Gastroesophageal sphincter (tissue), 4 donors: ENCODE measurements around the gene DES. TPM values are rescaled to one million over a fixed set of nuclear protein-coding genes. Genes with fewer than 3 reads are reported as not detected.
A peak's percentile ranks its signal among the peaks of the same experiment; 100 is the strongest.

ENCODE experiments used
- ATAC-seq: fragments of 150-250 bp; one replicate; pipeline ENCODE4 v1.9.1; 2016; ENCODE audit warnings: mild to moderate bottlenecking, moderate library complexity
- H3K27ac ChIP-seq, 4 donors: fragments of 200-600 bp; sonication (generic) in 3 of 4; 1 replicate in 3 of 4; 2 replicates in 1 of 4; pipeline ENCODE4 v1.5.1; 2016 to 2019
- H3K27me3 ChIP-seq: fragments of 200-600 bp; sonication (generic); one replicate; pipeline ENCODE4 v1.5.1; 2019
- H3K36me3 ChIP-seq, 2 donors: fragments of 200-600 bp; sonication (generic); one replicate each; pipeline ENCODE4 v1.5.1; 2019; ENCODE audit warnings: control low read depth in 1 of 2
- H3K4me1 ChIP-seq, 3 donors: fragments of 200-600 bp; sonication (generic); 1 replicate in 2 of 3; 2 replicates in 1 of 3; pipeline ENCODE4 v1.5.1; 2016 to 2019; ENCODE audit warnings: control low read depth in 2 of 3
- H3K4me3 ChIP-seq, 2 donors: fragments of 200-600 bp; sonication (generic); one replicate each; pipeline ENCODE4 v1.5.1; 2019; ENCODE audit warnings: mild to moderate bottlenecking in 1 of 2, moderate library complexity in 1 of 2
- H3K9me3 ChIP-seq, 3 donors: fragments of 200-600 bp; sonication (generic); one replicate each; pipeline ENCODE4 v1.5.1; 2017 to 2019; ENCODE audit warnings: control low read depth in 2 of 3
- EP300 ChIP-seq: sonication (generic); formaldehyde crosslinking; IDR thresholded peaks from one replicate; pipeline ENCODE4 v1.6.1; 2017; ENCODE audit warnings: antibody characterized with exemption, mild to moderate bottlenecking
- POLR2A ChIP-seq, 2 donors: fragments of 450-650 bp; IDR thresholded peaks; one replicate each; pipeline ENCODE4 v1.6.1; 2017; ENCODE audit warnings: antibody characterized with exemption in 2 of 2, mild to moderate bottlenecking in 2 of 2, moderate library complexity in 1 of 2
- POLR2AphosphoS5 ChIP-seq: sonication (generic); formaldehyde crosslinking; IDR thresholded peaks from one replicate; pipeline ENCODE4 v1.6.1; 2017; ENCODE audit warnings: antibody characterized with exemption
- WGBS, 2 donors: methylation state at CpG; one replicate each; pipeline ENCODE4 v1.1.5; 2018; ENCODE audit warnings: low coverage in 1 of 2; 5-methylcytosine and 5-hydroxymethylcytosine counted together
- total RNA-seq, 4 donors: library from RNA; depleted of rRNA; stranded (reverse); fragments of >200 nt; gene quantifications; one replicate each; pipeline ENCODE4 v1.1.0, GENCODE V29; 2016
- TF ChIP-seq, protein P1 (sequence below), 4 experiments: fragments of 200-600 bp in 2 of 4; fragments of 450-650 bp in 2 of 4; sonication (generic) in 1 of 4; IDR thresholded peaks; one replicate each; pipeline ENCODE4 v1.5.1; 2017 to 2019; ENCODE audit warnings: antibody characterized with exemption in 4 of 4, mild to moderate bottlenecking in 2 of 4, moderate library complexity in 2 of 4

Gene DES
- total RNA-seq, 4 donors from 2014 or later = 10,852 to 31,720 (median 15,007) TPM

DNA sequence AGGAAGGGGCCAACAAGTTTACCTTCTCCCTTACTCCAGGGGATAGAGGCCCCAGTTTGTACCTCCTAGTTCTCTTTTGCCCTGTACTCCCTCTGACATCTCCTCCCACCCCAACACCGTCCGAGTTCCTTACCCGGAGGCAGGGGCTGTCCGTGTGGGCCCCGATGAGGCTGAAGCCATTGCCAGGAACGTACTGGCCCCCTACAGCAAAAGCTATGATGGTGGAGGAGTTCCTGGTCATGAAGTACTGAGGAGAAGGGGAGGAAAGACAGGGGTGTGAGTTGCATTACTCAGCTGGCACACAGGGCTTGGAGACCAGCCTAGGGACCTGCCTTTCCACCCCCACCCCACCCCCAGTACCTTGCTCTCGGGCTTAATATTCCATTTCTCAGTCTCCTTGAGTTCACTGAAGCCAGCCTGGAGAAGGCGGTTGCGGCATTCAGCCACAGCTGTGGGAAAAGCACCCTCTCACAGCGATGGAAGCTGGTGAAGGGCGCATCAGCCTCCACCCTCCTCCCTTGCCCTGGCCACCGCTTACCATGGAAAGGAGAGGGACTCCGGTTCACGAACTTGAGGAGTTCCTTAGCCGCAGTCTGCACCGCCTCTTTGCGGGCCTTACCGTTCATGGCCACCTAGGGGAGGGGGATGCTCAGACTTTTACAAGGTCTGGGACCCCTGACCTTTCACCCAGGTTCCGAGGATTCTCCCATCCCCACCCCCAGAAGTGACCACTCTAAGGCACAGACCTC, 31.5 kb upstream of the DES start:
- no peak for ATAC-seq
- TF ChIP-seq EP300 (no peak), POLR2A (IDR thresholded peaks at IDR 0.05) (no peak), POLR2AphosphoS5 (no peak)
- TF ChIP-seq, protein P1, sequence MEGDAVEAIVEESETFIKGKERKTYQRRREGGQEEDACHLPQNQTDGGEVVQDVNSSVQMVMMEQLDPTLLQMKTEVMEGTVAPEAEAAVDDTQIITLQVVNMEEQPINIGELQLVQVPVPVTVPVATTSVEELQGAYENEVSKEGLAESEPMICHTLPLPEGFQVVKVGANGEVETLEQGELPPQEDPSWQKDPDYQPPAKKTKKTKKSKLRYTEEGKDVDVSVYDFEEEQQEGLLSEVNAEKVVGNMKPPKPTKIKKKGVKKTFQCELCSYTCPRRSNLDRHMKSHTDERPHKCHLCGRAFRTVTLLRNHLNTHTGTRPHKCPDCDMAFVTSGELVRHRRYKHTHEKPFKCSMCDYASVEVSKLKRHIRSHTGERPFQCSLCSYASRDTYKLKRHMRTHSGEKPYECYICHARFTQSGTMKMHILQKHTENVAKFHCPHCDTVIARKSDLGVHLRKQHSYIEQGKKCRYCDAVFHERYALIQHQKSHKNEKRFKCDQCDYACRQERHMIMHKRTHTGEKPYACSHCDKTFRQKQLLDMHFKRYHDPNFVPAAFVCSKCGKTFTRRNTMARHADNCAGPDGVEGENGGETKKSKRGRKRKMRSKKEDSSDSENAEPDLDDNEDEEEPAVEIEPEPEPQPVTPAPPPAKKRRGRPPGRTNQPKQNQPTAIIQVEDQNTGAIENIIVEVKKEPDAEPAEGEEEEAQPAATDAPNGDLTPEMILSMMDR (IDR thresholded peaks at IDR 0.05) = no peak

DNA sequence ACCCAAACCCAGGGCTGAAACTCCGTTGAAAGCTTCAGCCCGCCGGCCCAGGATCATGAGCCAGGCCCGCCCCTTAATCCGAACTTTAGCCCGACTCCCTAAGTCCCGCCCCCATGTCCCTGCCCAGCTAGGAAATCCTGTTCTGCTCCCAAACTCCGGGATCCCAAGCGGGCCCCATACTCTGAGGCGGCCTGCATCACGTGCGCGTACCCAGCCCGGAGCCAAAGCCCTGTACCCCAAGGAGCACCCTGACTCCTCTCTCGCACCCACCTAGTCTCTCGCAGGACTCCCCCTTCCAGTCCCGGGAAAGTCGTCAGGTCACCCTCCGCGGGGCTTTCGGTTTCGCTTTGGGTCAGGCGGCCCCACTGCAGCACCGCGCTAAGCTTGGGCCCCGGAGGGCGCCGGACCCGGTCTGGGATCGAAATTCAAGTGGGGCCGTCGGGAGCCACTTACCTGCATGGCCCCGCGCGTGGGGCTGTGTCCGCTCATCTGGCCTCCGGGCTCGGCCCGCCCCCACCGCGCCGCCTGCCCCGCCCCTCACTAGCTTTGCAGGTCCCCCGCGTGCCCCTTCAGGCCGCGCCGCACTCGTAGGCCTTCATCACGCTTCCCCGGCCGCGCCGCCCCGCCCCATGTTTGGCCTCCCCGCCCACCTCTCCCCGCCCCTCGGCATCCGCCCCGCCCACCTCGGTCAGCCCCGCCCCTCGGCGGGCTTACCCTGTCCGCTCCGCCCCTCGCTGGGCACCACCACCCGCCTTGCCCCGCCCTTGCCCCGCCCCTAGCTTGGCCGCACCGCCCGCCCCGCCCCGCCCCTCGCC, 30.7 kb upstream of the DES start, which contains the start of gene DNPEP:
TSS of gene DNPEP (minus strand) at position 607 of the 815 bp plus-strand sequence. CDS start at position 489, 118 bp downstream.
- ATAC-seq = peak; percentile 75
- H3K4me1 ChIP-seq = peaks cover 0 to 37% (median 19%) of the 10 kb centered on the region in 3 donors
- WGBS, 2 donors = 0% methylated on average over 1 to 4 of the region's 76 CpGs
- peak; percentile 25 for TF ChIP-seq POLR2AphosphoS5
- TF ChIP-seq EP300 = no peak
- TF ChIP-seq POLR2A (IDR thresholded peaks at IDR 0.05) = peak; percentile 35 to 43
- TF ChIP-seq, protein P1 (IDR thresholded peaks at IDR 0.05) = peak in 1 of 4 experiments; percentile 17
- no peaks in the 10 kb centered on the region for H3K9me3 ChIP-seq
- H3K27me3 ChIP-seq = no peaks in the 10 kb centered on the region
- H3K4me3 ChIP-seq = peak within 1 kb of the TSS; percentile 50 to 83
- H3K27ac ChIP-seq = peak within 1 kb of the TSS; percentile 80 to 95 (median 94)
- H3K36me3 ChIP-seq = peaks cover 0 to 40% of the 10 kb centered on the region in 2 donors

More for the DNA sequence above, 31.5 kb upstream of the DES start:
- H3K4me1 ChIP-seq = peaks cover 0 to 37% (median 19%) of the 10 kb centered on the region in 3 donors
- 20 to 30% methylated on average over 1 to 2 of the region's 19 CpGs for WGBS, 2 donors
- H3K27me3 ChIP-seq = no peaks in the 10 kb centered on the region
- no peaks in the 10 kb centered on the region for H3K9me3 ChIP-seq
- peak overlapping the region; percentile 80 to 95 (median 94) for H3K27ac ChIP-seq
- H3K4me3 ChIP-seq = peak overlapping the region; percentile 50 to 83
- H3K36me3 ChIP-seq = peaks cover 0 to 48% of the 10 kb centered on the region in 2 donors

DNA sequence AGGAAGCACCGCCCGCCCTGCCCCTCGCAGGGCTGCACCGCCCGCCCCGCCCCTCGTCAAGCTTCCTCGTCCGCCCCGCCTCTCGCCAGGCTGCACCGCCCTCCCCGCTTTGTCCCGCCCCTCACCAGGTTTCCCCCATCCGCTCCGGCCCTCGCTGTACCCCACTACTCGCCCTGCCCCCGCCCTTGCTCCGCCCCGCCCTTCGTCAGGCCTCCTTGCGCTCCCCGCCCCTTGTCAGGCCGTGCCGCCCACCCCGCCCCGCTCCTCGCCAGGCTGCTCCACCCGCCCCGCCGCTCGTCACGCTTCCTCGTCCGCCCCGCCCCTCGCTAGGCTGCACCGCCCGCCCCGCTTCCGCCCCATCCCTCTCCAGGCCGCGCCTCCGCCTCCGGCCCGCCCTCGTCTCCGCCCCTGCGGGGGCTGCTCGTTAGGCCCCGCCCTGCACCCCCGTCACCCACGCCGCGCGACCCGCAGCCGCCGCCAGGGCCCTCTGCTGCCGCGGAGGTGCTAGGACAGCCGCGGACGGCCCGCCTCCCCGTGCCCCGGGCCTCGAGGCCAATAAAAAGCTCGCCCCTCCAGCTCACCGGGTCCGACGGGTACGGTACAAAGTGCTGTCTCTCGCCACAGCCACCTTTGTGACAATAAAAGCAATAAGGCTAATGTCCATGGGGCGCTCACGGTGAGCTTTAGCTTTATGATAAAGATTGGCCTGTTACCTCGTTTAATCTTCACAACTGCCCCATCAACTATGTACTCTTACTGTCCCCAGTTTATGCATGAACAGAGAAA, 29.9 kb upstream of the DES start:
- peak overlapping the region; percentile 64 to 95 (median 94) for H3K27ac ChIP-seq
- ATAC-seq = peak; percentile 85
- TF ChIP-seq POLR2A (IDR thresholded peaks at IDR 0.05) = no peak
- TF ChIP-seq POLR2AphosphoS5 = peak; percentile 36
- TF ChIP-seq, protein P1 (IDR thresholded peaks at IDR 0.05) = peak in 3 of 4 experiments; percentile 83 to 91 (median 85)
- H3K4me1 ChIP-seq = peaks cover 0 to 37% (median 19%) of the 10 kb centered on the region in 3 donors
- no peaks in the 10 kb centered on the region for H3K27me3 ChIP-seq
- 6 to 10% methylated on average over 2 to 3 of the region's 78 CpGs for WGBS, 2 donors
- H3K4me3 ChIP-seq = peak overlapping the region; percentile 24 to 83
- no peaks in the 10 kb centered on the region for H3K9me3 ChIP-seq
- peaks cover 0 to 32% of the 10 kb centered on the region in 2 donors for H3K36me3 ChIP-seq

DNA sequence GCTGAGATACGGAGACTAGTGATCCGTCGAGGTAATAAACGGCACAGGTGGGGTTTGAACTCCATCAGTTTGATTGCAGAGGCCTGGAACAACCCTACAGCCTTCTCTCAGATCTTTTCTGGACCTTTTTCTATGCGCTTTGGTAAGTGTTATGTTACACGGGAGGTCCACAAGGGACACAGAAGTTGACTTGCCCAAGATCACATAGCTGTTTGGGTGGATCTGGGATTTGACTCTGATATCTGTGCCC, 29.3 kb upstream of the DES start:
- peaks cover 0 to 37% (median 19%) of the 10 kb centered on the region in 3 donors for H3K4me1 ChIP-seq
- peaks cover 0 to 27% of the 10 kb centered on the region in 2 donors for H3K36me3 ChIP-seq
- no peak for TF ChIP-seq EP300
- no peak for TF ChIP-seq POLR2A (IDR thresholded peaks at IDR 0.05)
- TF ChIP-seq, protein P1 (IDR thresholded peaks at IDR 0.05) = no peak
- no peak for TF ChIP-seq POLR2AphosphoS5
- peak overlapping the region in 1 of 2 donors; percentile 83 for H3K4me3 ChIP-seq
- H3K9me3 ChIP-seq = no peaks in the 10 kb centered on the region
- ATAC-seq = no peak
- H3K27ac ChIP-seq = peak overlapping the region; percentile 64 to 95 (median 94)
- no peaks in the 10 kb centered on the region for H3K27me3 ChIP-seq
- 33 to 40% methylated on average over 6 of the region's 6 CpGs for WGBS, 2 donors
